HCT116 (cell line): ENCODE measurements around the gene COL23A1.

Experiments used
- ATF3 ChIP-seq: IDR thresholded peaks from 2 replicates; pipeline ENCODE4 v1.6.1; 2012
- CTCF ChIP-seq, 3 experiments: fragments of 200-600 bp in 1 of 3; sonication (generic) in 1 of 3; IDR thresholded peaks in 2 of 3; conservative IDR thresholded peaks in 1 of 3; 2 replicates each; pipeline ENCODE4 v1.5.1; 2012 to 2017; ENCODE audit warnings: low read depth in 2 of 3, low read length in 2 of 3, antibody characterized with exemption in 1 of 3, borderline replicate concordance in 1 of 3, control low read depth in 1 of 3, mild to moderate bottlenecking in 1 of 3, mixed read lengths in 1 of 3, mixed run types in 1 of 3, moderate library complexity in 1 of 3; ENCODE audit not compliant: insufficient read depth in 1 of 3
- EZH2 ChIP-seq: fragments of 200-600 bp; sonication (generic); IDR thresholded peaks from 2 replicates; pipeline ENCODE4 v1.6.1; 2017; ENCODE audit warnings: antibody characterized with exemption, mixed run types
- FOSL1 ChIP-seq: IDR thresholded peaks from 2 replicates; pipeline ENCODE4 v1.6.1; 2012; ENCODE audit warnings: low read depth
- MAX ChIP-seq: IDR thresholded peaks from 2 replicates; pipeline ENCODE4 v1.6.1; 2012
- POLR2A ChIP-seq: IDR thresholded peaks from 2 replicates; pipeline ENCODE4 v1.7.0; 2011; ENCODE audit warnings: borderline replicate concordance; ENCODE audit not compliant: insufficient read depth, insufficient read length; ENCODE audit errors: extremely low read depth
- RAD21 ChIP-seq: IDR thresholded peaks from 2 replicates; pipeline ENCODE4 v1.6.1; 2012; ENCODE audit warnings: low read depth, mild to moderate bottlenecking
- REST ChIP-seq: IDR thresholded peaks from 2 replicates; pipeline ENCODE4 v1.6.1; 2012; ENCODE audit warnings: low read depth
- SIN3A ChIP-seq: IDR thresholded peaks from 2 replicates; pipeline ENCODE4 v1.6.1; 2012; ENCODE audit warnings: low read depth
- SP1 ChIP-seq: IDR thresholded peaks from 2 replicates; pipeline ENCODE4 v1.6.1; 2012; ENCODE audit warnings: low read depth
- TCF7L2 ChIP-seq: IDR thresholded peaks from 2 replicates; pipeline ENCODE4 v1.7.0; 2011; ENCODE audit warnings: borderline replicate concordance, inconsistent platforms; ENCODE audit not compliant: insufficient read depth, insufficient read length; ENCODE audit errors: extremely low read depth
- ZNF274 ChIP-seq: fragments of 200-500 bp; sonication (Bioruptor generic); IDR thresholded peaks from 2 replicates; pipeline ENCODE4 v1.6.1; 2014; ENCODE audit warnings: mild to moderate bottlenecking, low read depth, low read length, inconsistent platforms

- TF ChIP-seq POLR2A = no peak
- no peak for TF ChIP-seq SIN3A
- no peak for TF ChIP-seq CTCF (IDR thresholded peaks at IDR 0.05 in 2 of 3, conservative IDR thresholded peaks at IDR 0.05 in 1 of 3; ENCODE audit: borderline replicate concordance in 1 of 3, insufficient read depth in 1 of 3, low read depth in 2 of 3, low read length in 2 of 3)
- no peak for TF ChIP-seq TCF7L2
- TF ChIP-seq ATF3 = no peak
- TF ChIP-seq REST = no peak
- TF ChIP-seq EZH2 = no peak
- TF ChIP-seq MAX = no peak
- TF ChIP-seq FOSL1 = no peak
- TF ChIP-seq ZNF274 = no peak
- TF ChIP-seq SP1 = no peak
- TF ChIP-seq RAD21 = no peak
Observed at GRCh38 chr5:178357121-178357521, 233.1 kb downstream of the COL23A1 start.
